Panc1 (cell line): ENCODE results near the gene PCYT2. TPM values are rescaled to one million over a fixed set of nuclear protein-coding genes. Genes with fewer than 3 reads are reported as not detected.
A peak's percentile ranks its signal among the peaks of the same experiment; 100 is the strongest.

Experiments used
- ATAC-seq: fragments of 200-7000 bp; cut with Tn5 transposase; 2 replicates; pipeline ENCODE4 v1.9.1; 2020; ENCODE audit warnings: mild to moderate bottlenecking, moderate library complexity
- BruUV-seq: library from RNA; stranded (reverse); fragments of 400-500 nt; replicated peaks from 2 replicates; lab custom pipeline; 2021; lab: Mats Ljungman, UMichigan
- CTCF ChIA-PET: fragments of 300-600 bp; sonication (Branson Sonifier 250); formaldehyde crosslinking; loops from one replicate; lab custom pipeline; 2022; ENCODE audit warnings: antibody characterized with exemption; lab: Charles Lee
- POLR2A ChIA-PET: fragments of 300-600 bp; sonication (Branson Sonifier 250); formaldehyde crosslinking; loops from one replicate; lab custom pipeline; 2022; ENCODE audit warnings: antibody characterized with exemption; lab: Charles Lee
- DNase-seq: peaks from one replicate; pipeline ENCODE4 v3.0.0-alpha.2; 2010; ENCODE audit warnings: low read depth, low spot score
- H3K27ac ChIP-seq: 2 replicates; pipeline ENCODE4 v1.5.1; 2011; ENCODE audit warnings: mild to moderate bottlenecking, low read length, inconsistent platforms
- H3K27me3 ChIP-seq: fragments of 200-500 bp; sonication (Bioruptor generic); 2 replicates; pipeline ENCODE4 v1.6.0; 2014; ENCODE audit warnings: low read length, inconsistent platforms; ENCODE audit not compliant: control insufficient read depth, insufficient read depth
- H3K36me3 ChIP-seq: fragments of 200-500 bp; sonication (Bioruptor generic); 2 replicates; pipeline ENCODE4 v1.5.1; 2014; ENCODE audit warnings: inconsistent platforms, mild to moderate bottlenecking, low read length, moderate library complexity; ENCODE audit not compliant: control insufficient read depth, insufficient read depth
- H3K4me1 ChIP-seq: 2 replicates; pipeline ENCODE4 v1.5.1; 2011; ENCODE audit warnings: inconsistent platforms, mild to moderate bottlenecking, low read length, moderate library complexity; ENCODE audit not compliant: control insufficient read depth, insufficient read depth
- H3K4me3 ChIP-seq, 2 experiments: 2 replicates each; pipeline ENCODE4 v1.5.1; 2011 to 2012; ENCODE audit warnings: low read depth in 2 of 2, low read length in 2 of 2, mild to moderate bottlenecking in 2 of 2, inconsistent platforms in 1 of 2, moderate library complexity in 1 of 2
- H3K9me3 ChIP-seq: fragments of 200-500 bp; sonication (Bioruptor generic); 2 replicates; pipeline ENCODE4 v1.5.1; 2014; ENCODE audit warnings: low read depth, mild to moderate bottlenecking, inconsistent platforms, low read length, moderate library complexity; ENCODE audit not compliant: control insufficient read depth, insufficient read depth
- POLR2AphosphoS5 ChIP-seq: IDR thresholded peaks from 2 replicates; pipeline ENCODE4 v1.6.1; 2012; ENCODE audit warnings: mild to moderate bottlenecking, low read depth, low read length, moderate library complexity
- SIN3A ChIP-seq: IDR thresholded peaks from 2 replicates; pipeline ENCODE4 v1.6.1; 2012; ENCODE audit warnings: low read depth, mild to moderate bottlenecking, low read length, moderate library complexity, borderline replicate concordance; ENCODE audit not compliant: insufficient read depth
- TCF7L2 ChIP-seq: IDR thresholded peaks from 2 replicates; pipeline ENCODE4 v1.6.1; 2011; ENCODE audit warnings: mild to moderate bottlenecking, low read depth, low read length, inconsistent platforms
- in situ Hi-C: cut with HindIII; loops from 2 replicates; pipeline ENCODE4 v1.10.0; 2016; ENCODE audit warnings: low sequenced_read_pairs, low pct_unique_long_range_greater_than_20kb
- intact Hi-C: fragments of 100-400 bp; cut with micrococcal nuclease; formaldehyde crosslinking; loops from one replicate; pipeline ENCODE4 v1.10.0; 2022; ENCODE audit not compliant: unreplicated experiment
- total RNA-seq: library from RNA; stranded (reverse); gene quantifications from one replicate; pipeline ENCODE4 v1.2.1, GENCODE V29; 2021; ENCODE audit not compliant: unreplicated experiment
- TF ChIP-seq, protein P1 (sequence below): fragments of 450-650 bp; IDR thresholded peaks from 2 replicates; pipeline ENCODE4 v1.5.1; 2017; ENCODE audit warnings: mild to moderate bottlenecking
- TF ChIP-seq, protein P2 (sequence below), 2 experiments: IDR thresholded peaks; 2 replicates each; pipeline ENCODE4 v1.6.1; 2011 to 2012; ENCODE audit warnings: low read depth in 2 of 2, control low read depth in 1 of 2, low read length in 1 of 2, mild to moderate bottlenecking in 1 of 2, moderate library complexity in 1 of 2; ENCODE audit not compliant: insufficient read depth in 1 of 2

Gene PCYT2
- total RNA-seq, 1 experiment from 2014 or later, result 91.2 TPM

DNA sequence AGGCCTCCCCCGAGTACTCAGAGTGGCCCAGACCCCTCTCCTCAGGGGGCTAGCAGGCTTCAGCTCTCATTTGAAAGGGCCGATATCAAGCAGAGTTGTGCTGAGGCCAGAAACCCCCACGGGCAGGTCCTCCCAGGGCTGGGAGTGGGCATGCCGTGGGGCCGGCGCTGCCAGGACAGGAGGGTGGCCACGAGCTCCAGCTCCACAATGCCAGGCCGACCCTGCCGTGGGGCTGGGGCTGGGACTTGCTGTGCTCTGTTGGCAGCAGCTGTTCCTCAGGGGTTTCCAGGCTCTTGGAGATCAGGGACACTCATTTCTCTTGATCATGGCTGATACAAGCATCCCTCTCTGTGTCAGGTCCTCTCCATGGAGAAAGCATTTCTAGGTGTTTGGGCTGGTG, 12.3 kb downstream of the PCYT2 start:
- TF ChIP-seq POLR2AphosphoS5 (no peak), SIN3A (no peak), TCF7L2 (no peak)
- TF ChIP-seq, protein P1, sequence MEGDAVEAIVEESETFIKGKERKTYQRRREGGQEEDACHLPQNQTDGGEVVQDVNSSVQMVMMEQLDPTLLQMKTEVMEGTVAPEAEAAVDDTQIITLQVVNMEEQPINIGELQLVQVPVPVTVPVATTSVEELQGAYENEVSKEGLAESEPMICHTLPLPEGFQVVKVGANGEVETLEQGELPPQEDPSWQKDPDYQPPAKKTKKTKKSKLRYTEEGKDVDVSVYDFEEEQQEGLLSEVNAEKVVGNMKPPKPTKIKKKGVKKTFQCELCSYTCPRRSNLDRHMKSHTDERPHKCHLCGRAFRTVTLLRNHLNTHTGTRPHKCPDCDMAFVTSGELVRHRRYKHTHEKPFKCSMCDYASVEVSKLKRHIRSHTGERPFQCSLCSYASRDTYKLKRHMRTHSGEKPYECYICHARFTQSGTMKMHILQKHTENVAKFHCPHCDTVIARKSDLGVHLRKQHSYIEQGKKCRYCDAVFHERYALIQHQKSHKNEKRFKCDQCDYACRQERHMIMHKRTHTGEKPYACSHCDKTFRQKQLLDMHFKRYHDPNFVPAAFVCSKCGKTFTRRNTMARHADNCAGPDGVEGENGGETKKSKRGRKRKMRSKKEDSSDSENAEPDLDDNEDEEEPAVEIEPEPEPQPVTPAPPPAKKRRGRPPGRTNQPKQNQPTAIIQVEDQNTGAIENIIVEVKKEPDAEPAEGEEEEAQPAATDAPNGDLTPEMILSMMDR, result no peak
- TF ChIP-seq, protein P2, sequence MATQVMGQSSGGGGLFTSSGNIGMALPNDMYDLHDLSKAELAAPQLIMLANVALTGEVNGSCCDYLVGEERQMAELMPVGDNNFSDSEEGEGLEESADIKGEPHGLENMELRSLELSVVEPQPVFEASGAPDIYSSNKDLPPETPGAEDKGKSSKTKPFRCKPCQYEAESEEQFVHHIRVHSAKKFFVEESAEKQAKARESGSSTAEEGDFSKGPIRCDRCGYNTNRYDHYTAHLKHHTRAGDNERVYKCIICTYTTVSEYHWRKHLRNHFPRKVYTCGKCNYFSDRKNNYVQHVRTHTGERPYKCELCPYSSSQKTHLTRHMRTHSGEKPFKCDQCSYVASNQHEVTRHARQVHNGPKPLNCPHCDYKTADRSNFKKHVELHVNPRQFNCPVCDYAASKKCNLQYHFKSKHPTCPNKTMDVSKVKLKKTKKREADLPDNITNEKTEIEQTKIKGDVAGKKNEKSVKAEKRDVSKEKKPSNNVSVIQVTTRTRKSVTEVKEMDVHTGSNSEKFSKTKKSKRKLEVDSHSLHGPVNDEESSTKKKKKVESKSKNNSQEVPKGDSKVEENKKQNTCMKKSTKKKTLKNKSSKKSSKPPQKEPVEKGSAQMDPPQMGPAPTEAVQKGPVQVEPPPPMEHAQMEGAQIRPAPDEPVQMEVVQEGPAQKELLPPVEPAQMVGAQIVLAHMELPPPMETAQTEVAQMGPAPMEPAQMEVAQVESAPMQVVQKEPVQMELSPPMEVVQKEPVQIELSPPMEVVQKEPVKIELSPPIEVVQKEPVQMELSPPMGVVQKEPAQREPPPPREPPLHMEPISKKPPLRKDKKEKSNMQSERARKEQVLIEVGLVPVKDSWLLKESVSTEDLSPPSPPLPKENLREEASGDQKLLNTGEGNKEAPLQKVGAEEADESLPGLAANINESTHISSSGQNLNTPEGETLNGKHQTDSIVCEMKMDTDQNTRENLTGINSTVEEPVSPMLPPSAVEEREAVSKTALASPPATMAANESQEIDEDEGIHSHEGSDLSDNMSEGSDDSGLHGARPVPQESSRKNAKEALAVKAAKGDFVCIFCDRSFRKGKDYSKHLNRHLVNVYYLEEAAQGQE (IDR thresholded peaks at IDR 0.05; ENCODE audit: insufficient read depth in 1 of 2, low read depth in 2 of 2, low read length in 1 of 2), result no peak
- Histone ChIP-seq H3K27me3 (no peaks in the 10 kb centered on the region), H3K4me3 (no peak overlapping the region), H3K36me3 (no peaks in the 10 kb centered on the region), H3K4me1 (peaks cover 27% of the 10 kb centered on the region), H3K27ac (peak overlapping the region; percentile 73), H3K9me3 (no peaks in the 10 kb centered on the region)
- DNase-seq, result no peak
- in situ Hi-C loops (no loop called here), intact Hi-C loops (no loop called here)
- no peak for ATAC-seq
- POLR2A ChIA-PET, result no interaction called here
- CTCF ChIA-PET, result no interaction called here
- BruUV-seq, result no TSS peak

DNA sequence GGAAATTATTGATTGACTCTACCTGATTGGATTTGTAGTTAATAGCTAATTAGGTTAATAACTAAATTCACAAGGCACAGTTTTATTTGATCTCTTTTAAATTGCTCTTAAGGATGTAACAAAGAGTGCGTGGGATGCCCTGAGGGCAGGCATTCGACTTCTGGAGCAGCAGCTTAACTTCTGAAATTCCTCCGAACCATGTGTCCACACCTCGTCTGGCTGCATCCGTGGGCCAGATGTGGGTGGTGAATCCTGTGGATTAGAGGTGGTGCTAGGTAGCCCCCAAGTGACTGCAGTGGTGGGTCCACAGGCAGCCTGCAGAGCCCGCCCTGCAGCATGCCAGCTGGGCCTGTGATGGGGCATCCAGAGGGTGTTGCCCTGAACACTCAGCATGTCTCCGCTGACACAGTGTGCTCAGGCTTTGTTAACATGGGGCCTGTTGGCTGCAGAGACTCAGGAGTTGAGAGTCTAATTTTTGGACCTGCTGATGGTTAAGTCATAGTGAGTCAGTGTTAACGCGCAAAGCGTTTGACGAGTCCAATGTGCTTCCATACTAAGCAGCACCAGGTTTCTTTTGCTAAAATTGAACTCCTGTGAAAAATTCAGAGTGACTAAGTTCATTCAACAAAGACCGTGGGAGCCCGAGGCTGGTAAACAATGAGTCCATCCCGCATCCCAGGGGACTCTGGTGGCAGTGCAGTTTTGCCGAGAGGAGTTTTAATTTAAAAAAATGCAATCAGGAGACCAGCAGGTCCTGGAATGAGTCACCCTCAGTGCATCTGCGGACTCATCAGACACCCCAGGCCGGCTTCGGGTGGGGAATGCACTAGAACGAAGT, 13.0 kb downstream of the PCYT2 start:
- peak; percentile 72 for ATAC-seq
- ChIA-PET CTCF (no interaction called here), POLR2A (interaction anchor here (0.7 to 0.8 kb wide), 2 partner anchors 11 to 32 kb away, joined by 3 read pairs; no protein-coding TSS in a partner anchor)
- no peaks in the 10 kb centered on the region for H3K27me3 ChIP-seq
- intact Hi-C loops (no loop called here), in situ Hi-C loops (no loop called here)
- TF ChIP-seq, protein P1, result no peak
- TF ChIP-seq, protein P2 (IDR thresholded peaks at IDR 0.05; ENCODE audit: insufficient read depth in 1 of 2, low read depth in 2 of 2, low read length in 1 of 2), result no peak
- no peak for TF ChIP-seq TCF7L2
- no peak for TF ChIP-seq SIN3A
- no peaks in the 10 kb centered on the region for H3K36me3 ChIP-seq
- no peak overlapping the region for H3K4me3 ChIP-seq
- peak; percentile 83 for DNase-seq
- H3K4me1 ChIP-seq, result peaks cover 27% of the 10 kb centered on the region
- no peaks in the 10 kb centered on the region for H3K9me3 ChIP-seq
- H3K27ac ChIP-seq, result peak overlapping the region; percentile 73
- no TSS peak for BruUV-seq
